GM21360 (cell line): ENCODE results near the gene HTR3B.

ENCODE experiments used
- ATAC-seq: cut with Tn5 transposase; IDR thresholded peaks from one replicate; pipeline ENCODE4 v1.9.1; 2021; ENCODE audit warnings: mild to moderate bottlenecking, moderate library complexity; ENCODE audit not compliant: unreplicated experiment

The HTR3B gene

GRCh38 chr11:113989381-113989780 lies 84.8 kb downstream of the HTR3B start:
- no peak for ATAC-seq

GRCh38 chr11:113989916-113990315 lies 85.3 kb downstream of the HTR3B start:
- ATAC-seq = no peak

GRCh38 chr11:113991170-113991569 lies 86.6 kb downstream of the HTR3B start:
- ATAC-seq = no peak

GRCh38 chr11:113991718-113992458 lies 87.3 kb downstream of the HTR3B start:
- no peak for ATAC-seq

- no peak for ATAC-seq
Measured at GRCh38 chr11:113992459-113993110, 88.0 kb downstream of the HTR3B start.

GRCh38 chr11:113994077-113994954 lies 89.7 kb downstream of the HTR3B start:
- no peak for ATAC-seq
